ENCODE results near the gene A4GALT. TPM values are rescaled to one million over a fixed set of nuclear protein-coding genes. Genes with fewer than 3 reads are reported as not detected.

Gene A4GALT
- total and polyA plus RNA-seq, 2 donors (not counting 1 experiment from before 2014, with no cell fraction given): 6.8 to 16.2 TPM

DNA sequence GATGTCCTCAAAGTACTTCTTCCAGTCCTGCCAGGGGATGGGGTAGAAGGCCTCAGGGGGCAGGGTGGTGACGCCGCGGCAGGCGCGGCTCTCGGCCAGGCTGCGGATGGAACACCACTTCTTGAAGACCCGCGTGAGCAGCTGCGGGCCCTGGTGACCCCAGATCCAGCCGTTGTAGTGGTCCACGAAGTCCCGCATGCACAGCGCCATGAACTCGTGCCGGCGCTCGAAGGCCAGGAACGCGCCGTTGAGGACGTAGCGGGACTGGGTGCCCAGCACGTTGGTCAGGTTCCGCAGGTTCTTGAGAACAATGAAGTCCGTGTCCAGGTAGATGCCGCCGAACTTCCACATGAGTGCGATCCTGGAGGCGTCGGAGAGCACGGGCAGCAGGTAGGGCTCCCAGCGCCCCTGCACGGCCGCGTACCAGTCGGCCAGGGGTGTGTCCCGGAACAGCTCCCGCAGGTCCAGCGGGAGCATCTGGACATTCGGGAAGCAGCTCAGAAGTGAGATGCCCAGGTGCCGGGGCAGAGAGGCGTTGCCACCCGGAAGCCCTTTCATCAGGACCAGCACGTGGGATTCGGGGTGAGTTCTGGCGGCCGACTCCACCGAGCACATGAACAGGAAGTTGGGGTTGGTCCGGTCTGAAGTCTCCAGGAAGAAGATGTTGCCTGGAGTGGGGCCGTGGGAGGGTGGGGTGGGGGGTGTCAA, 27.5 kb downstream of the A4GALT start:
- Histone ChIP-seq H3K9me3 (ENCODE audit: control insufficient read depth, insufficient read depth, low read depth, low read length) (no peaks in the 10 kb centered on the region), H3K4me1 (ENCODE audit: control insufficient read depth, extremely low read depth, insufficient read depth, low read length) (peaks cover 14% of the 10 kb centered on the region), H3K9ac (ENCODE audit: insufficient read depth, low read length) (no peak overlapping the region), H3K79me2 (ENCODE audit: control insufficient read depth, insufficient read depth, low read length) (no peaks in the 10 kb centered on the region), H3K36me3 (ENCODE audit: control insufficient read depth, insufficient read depth, low read length) (peaks cover 3% of the 10 kb centered on the region), H3K27me3 (ENCODE audit: control insufficient read depth, insufficient read depth, low read length) (no peaks in the 10 kb centered on the region), H4K20me1 (ENCODE audit: control insufficient read depth, extremely low read depth, insufficient read depth, low read length) (no peaks in the 10 kb centered on the region), H3K27ac (ENCODE audit: insufficient read depth, low read length) (no peak overlapping the region), H3K4me3 (replicated peaks in 1 of 4; ENCODE audit: control extremely low read depth in 1 of 4, insufficient read depth in 1 of 4, low read depth in 3 of 4, low read length in 4 of 4) (no peak overlapping the region), H2AFZ (ENCODE audit: low read length) (no peak overlapping the region), H3K4me2 (ENCODE audit: extremely low read depth, insufficient read depth, low read length) (no peak overlapping the region)
- no peak for TF ChIP-seq EZH2 (IDR thresholded peaks at IDR 0.05; ENCODE audit: low read length, missing control alignments)
- TF ChIP-seq, protein P1, sequence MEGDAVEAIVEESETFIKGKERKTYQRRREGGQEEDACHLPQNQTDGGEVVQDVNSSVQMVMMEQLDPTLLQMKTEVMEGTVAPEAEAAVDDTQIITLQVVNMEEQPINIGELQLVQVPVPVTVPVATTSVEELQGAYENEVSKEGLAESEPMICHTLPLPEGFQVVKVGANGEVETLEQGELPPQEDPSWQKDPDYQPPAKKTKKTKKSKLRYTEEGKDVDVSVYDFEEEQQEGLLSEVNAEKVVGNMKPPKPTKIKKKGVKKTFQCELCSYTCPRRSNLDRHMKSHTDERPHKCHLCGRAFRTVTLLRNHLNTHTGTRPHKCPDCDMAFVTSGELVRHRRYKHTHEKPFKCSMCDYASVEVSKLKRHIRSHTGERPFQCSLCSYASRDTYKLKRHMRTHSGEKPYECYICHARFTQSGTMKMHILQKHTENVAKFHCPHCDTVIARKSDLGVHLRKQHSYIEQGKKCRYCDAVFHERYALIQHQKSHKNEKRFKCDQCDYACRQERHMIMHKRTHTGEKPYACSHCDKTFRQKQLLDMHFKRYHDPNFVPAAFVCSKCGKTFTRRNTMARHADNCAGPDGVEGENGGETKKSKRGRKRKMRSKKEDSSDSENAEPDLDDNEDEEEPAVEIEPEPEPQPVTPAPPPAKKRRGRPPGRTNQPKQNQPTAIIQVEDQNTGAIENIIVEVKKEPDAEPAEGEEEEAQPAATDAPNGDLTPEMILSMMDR (conservative IDR thresholded peaks at IDR 0.05 in 1 of 2, IDR thresholded peaks at IDR 0.05 in 1 of 2; ENCODE audit: low read depth in 1 of 2, low read length in 2 of 2): no peak
- DNase-seq (ENCODE audit: low read depth in 2 of 2): no peak

DNA sequence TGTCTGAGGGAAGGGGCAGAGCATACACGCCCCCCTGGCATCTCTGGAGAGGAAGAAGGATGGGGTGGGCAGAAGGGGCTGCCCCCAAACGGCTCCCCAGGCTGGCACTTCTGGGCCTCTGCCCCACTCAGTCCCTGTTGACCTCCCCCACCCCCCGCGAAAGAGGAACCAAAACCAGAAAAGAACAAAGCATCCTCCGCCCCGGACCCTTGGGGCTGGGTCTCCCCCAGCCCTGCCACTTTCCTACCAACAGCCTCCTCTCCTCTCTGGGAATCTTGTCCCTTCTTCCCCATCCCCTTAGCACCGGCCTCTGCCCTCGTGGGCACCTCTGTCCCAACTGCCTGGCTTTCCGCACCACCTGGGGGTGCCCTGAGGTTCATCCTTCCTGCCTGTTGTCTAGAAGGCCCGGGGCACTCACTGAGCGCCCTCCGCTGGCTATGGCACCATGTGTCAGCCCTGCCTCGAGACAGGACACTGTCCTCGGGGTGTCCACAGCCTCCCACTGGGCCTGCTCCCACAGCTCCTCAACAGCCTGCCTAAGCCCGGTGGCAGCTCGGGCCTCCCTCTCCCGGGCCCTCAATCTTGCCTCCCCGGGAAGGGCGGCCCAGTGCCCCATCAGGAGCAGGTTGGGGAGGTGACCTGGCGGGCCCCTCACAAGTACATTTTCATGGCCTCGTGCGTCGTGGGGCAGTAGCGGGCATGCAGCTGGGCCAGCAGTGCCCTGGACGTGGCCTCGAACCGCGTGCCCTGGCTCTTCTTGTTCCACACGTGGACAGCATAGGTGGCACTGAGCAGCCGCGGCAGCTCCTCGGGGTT, 28.2 kb downstream of the A4GALT start:
- Histone ChIP-seq H3K27me3 (ENCODE audit: control insufficient read depth, insufficient read depth, low read length) (no peaks in the 10 kb centered on the region), H3K4me2 (ENCODE audit: extremely low read depth, insufficient read depth, low read length) (no peak overlapping the region), H3K36me3 (ENCODE audit: control insufficient read depth, insufficient read depth, low read length) (peaks cover 3% of the 10 kb centered on the region), H3K9me3 (ENCODE audit: control insufficient read depth, insufficient read depth, low read depth, low read length) (no peaks in the 10 kb centered on the region), H3K4me1 (ENCODE audit: control insufficient read depth, extremely low read depth, insufficient read depth, low read length) (peaks cover 14% of the 10 kb centered on the region), H3K27ac (ENCODE audit: insufficient read depth, low read length) (no peak overlapping the region), H3K79me2 (ENCODE audit: control insufficient read depth, insufficient read depth, low read length) (no peaks in the 10 kb centered on the region), H3K9ac (ENCODE audit: insufficient read depth, low read length) (no peak overlapping the region), H2AFZ (ENCODE audit: low read length) (no peak overlapping the region), H4K20me1 (ENCODE audit: control insufficient read depth, extremely low read depth, insufficient read depth, low read length) (no peaks in the 10 kb centered on the region), H3K4me3 (replicated peaks in 1 of 4; ENCODE audit: control extremely low read depth in 1 of 4, insufficient read depth in 1 of 4, low read depth in 3 of 4, low read length in 4 of 4) (no peak overlapping the region)
- TF ChIP-seq, protein P1 (conservative IDR thresholded peaks at IDR 0.05 in 1 of 2, IDR thresholded peaks at IDR 0.05 in 1 of 2; ENCODE audit: low read depth in 1 of 2, low read length in 2 of 2): no peak
- TF ChIP-seq EZH2 (IDR thresholded peaks at IDR 0.05; ENCODE audit: low read length, missing control alignments): no peak
- DNase-seq (ENCODE audit: low read depth in 2 of 2): no peak

DNA sequence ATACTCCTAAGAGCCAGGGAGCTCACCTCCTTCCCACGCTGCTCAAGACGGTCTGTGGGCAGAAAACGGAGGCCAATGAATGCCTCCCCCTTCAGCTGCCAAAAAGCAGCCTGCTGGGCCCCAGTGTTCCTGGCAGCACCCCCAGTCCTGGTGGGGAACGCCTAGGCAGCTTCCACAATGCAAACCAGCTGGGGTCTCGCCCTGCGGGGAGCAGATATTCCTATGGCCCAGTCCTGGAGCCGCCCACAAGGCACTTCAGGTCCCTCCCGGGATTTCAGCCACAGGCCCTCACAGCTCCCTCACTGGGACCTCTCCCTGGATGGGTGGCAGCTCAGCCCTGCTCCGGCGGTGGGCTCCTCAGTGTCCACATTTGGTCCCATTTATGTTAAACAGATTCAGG, 29.2 kb downstream of the A4GALT start:
- no peaks in the 10 kb centered on the region for H3K27me3 ChIP-seq (ENCODE audit: control insufficient read depth, insufficient read depth, low read length)
- H4K20me1 ChIP-seq (ENCODE audit: control insufficient read depth, extremely low read depth, insufficient read depth, low read length): no peaks in the 10 kb centered on the region
- no peak overlapping the region for H3K4me2 ChIP-seq (ENCODE audit: extremely low read depth, insufficient read depth, low read length)
- no peak for TF ChIP-seq EZH2 (IDR thresholded peaks at IDR 0.05; ENCODE audit: low read length, missing control alignments)
- TF ChIP-seq, protein P1 (conservative IDR thresholded peaks at IDR 0.05 in 1 of 2, IDR thresholded peaks at IDR 0.05 in 1 of 2; ENCODE audit: low read depth in 1 of 2, low read length in 2 of 2): no peak
- peaks cover 16% of the 10 kb centered on the region for H3K4me1 ChIP-seq (ENCODE audit: control insufficient read depth, extremely low read depth, insufficient read depth, low read length)
- peaks cover 3% of the 10 kb centered on the region for H3K36me3 ChIP-seq (ENCODE audit: control insufficient read depth, insufficient read depth, low read length)
- no peak overlapping the region for H3K9ac ChIP-seq (ENCODE audit: insufficient read depth, low read length)
- DNase-seq (ENCODE audit: low read depth in 2 of 2): no peak
- no peak overlapping the region for H2AFZ ChIP-seq (ENCODE audit: low read length)
- H3K4me3 ChIP-seq (replicated peaks in 1 of 4; ENCODE audit: control extremely low read depth in 1 of 4, insufficient read depth in 1 of 4, low read depth in 3 of 4, low read length in 4 of 4): no peak overlapping the region
- H3K79me2 ChIP-seq (ENCODE audit: control insufficient read depth, insufficient read depth, low read length): no peaks in the 10 kb centered on the region
- H3K27ac ChIP-seq (ENCODE audit: insufficient read depth, low read length): no peak overlapping the region
- H3K9me3 ChIP-seq (ENCODE audit: control insufficient read depth, insufficient read depth, low read depth, low read length): no peaks in the 10 kb centered on the region

Measured in fibroblast of lung (primary cell).